A673 (cell line): Measurements from ENCODE around the gene SOX15.

ENCODE experiments used
- EZH2 ChIP-seq: fragments of 200-600 bp; sonication (generic); IDR thresholded peaks from 2 replicates; pipeline ENCODE4 v1.6.1; 2017; ENCODE audit warnings: borderline replicate concordance, low read depth, mild to moderate bottlenecking, mixed read lengths, antibody characterized with exemption, low read length; ENCODE audit not compliant: poor library complexity, severe bottlenecking
- TF ChIP-seq, protein P1 (sequence below): fragments of 300-800, 200-600 bp; sonication (generic); conservative IDR thresholded peaks from 2 replicates; pipeline ENCODE4 v1.5.1; 2017; ENCODE audit warnings: low read depth, mild to moderate bottlenecking, antibody characterized with exemption, low read length, moderate library complexity, mixed read lengths

DNA sequence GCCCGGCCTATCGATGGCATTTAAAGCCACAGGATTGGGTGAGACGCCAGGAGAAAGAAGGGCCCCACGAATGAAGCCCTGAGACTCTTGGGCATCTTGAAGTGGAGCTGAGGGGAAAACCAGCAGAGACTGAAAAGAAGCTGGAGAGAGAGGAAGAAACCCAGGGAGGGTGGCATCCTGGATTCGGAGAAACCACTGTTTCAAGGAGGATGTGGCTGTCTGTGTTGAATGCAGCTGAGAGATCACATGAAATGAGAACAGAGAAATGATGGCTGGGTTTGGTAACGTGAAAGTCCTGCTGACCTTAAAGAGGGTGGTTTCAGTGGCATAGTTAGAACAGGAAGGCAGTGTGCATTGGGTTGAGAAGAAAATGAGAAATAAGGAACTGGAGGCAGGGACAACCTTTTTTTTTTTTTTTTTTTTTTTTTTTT is 37.3 kb downstream of the SOX15 start:
- TF ChIP-seq, protein P1, sequence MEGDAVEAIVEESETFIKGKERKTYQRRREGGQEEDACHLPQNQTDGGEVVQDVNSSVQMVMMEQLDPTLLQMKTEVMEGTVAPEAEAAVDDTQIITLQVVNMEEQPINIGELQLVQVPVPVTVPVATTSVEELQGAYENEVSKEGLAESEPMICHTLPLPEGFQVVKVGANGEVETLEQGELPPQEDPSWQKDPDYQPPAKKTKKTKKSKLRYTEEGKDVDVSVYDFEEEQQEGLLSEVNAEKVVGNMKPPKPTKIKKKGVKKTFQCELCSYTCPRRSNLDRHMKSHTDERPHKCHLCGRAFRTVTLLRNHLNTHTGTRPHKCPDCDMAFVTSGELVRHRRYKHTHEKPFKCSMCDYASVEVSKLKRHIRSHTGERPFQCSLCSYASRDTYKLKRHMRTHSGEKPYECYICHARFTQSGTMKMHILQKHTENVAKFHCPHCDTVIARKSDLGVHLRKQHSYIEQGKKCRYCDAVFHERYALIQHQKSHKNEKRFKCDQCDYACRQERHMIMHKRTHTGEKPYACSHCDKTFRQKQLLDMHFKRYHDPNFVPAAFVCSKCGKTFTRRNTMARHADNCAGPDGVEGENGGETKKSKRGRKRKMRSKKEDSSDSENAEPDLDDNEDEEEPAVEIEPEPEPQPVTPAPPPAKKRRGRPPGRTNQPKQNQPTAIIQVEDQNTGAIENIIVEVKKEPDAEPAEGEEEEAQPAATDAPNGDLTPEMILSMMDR: no peak
- TF ChIP-seq EZH2: no peak
